ENCODE data around the gene SP110.
"Not testable (repeated sequence)": the region's sequence is repeated elsewhere in the genome, so short reads cannot be mapped to it uniquely, and the experiment has no call there.

SP110 gene

GRCh38 chr2:230219419-230220331 lies at the start of gene SP110:
Gene SP110, minus strand, starts transcription at chr2:230219984. Its CDS starts 3,057 bp downstream, at chr2:230216927.
- peak; percentile 69 for DNase-seq

GRCh38 chr2:230268606-230269243 lies 48.9 kb upstream of the SP110 start:
- DNase-seq, result no peak

GRCh38 chr2:230267556-230267955 lies 47.8 kb upstream of the SP110 start:
- no peak for DNase-seq

- no peak for DNase-seq
Measured at GRCh38 chr2:230267059-230267458, 47.3 kb upstream of the SP110 start.

- no peak for DNase-seq
Measured at GRCh38 chr2:230266638-230267037, 46.9 kb upstream of the SP110 start.

- DNase-seq, result not testable (repeated sequence)
Measured at GRCh38 chr2:230264945-230265344, 45.2 kb upstream of the SP110 start.

GRCh38 chr2:230262246-230262645 lies 42.5 kb upstream of the SP110 start:
- no peak for DNase-seq

GRCh38 chr2:230258483-230258882 lies 38.7 kb upstream of the SP110 start:
- no peak for DNase-seq

GRCh38 chr2:230256733-230257332 lies 37.0 kb upstream of the SP110 start:
- DNase-seq, result no peak

GRCh38 chr2:230254152-230254881 lies 34.5 kb upstream of the SP110 start:
- no peak for DNase-seq

GRCh38 chr2:230250231-230250630 lies 30.4 kb upstream of the SP110 start:
- no peak for DNase-seq

- no peak for DNase-seq
Measured at GRCh38 chr2:230246206-230246605, 26.4 kb upstream of the SP110 start.

GRCh38 chr2:230244211-230244610 lies 24.4 kb upstream of the SP110 start:
- DNase-seq, result no peak

- no peak for DNase-seq
Measured at GRCh38 chr2:230234845-230235244, 15.1 kb upstream of the SP110 start.

- DNase-seq, result no peak
Measured at GRCh38 chr2:230234122-230234722, 14.4 kb upstream of the SP110 start.

GRCh38 chr2:230231251-230231650 lies 11.5 kb upstream of the SP110 start:
- DNase-seq, result no peak

- DNase-seq, result peak; percentile 24
Measured at GRCh38 chr2:230230496-230231200, 10.9 kb upstream of the SP110 start.

- DNase-seq, result peak; percentile 24
Measured at GRCh38 chr2:230230087-230230486, 10.3 kb upstream of the SP110 start.

- no peak for DNase-seq
Measured at GRCh38 chr2:230227216-230227615, 7.4 kb upstream of the SP110 start.

- DNase-seq, result no peak
Measured at GRCh38 chr2:230226051-230226551, 6.3 kb upstream of the SP110 start.

GRCh38 chr2:230225486-230225885 lies 5.7 kb upstream of the SP110 start, which contains the start of gene SP140:
Gene SP140, plus strand, starts transcription at chr2:230225736. Its CDS starts 109 bp downstream, at chr2:230225845.
- DNase-seq, result no peak

- no peak for DNase-seq
Measured at GRCh38 chr2:230224458-230224857, 4.7 kb upstream of the SP110 start.
